ENCODE results near the gene CELA2B.

CELA2B gene

GRCh38 chr1:15526490-15527339, 50.8 kb downstream of the CELA2B start, which contains the start of gene DNAJC16:
Gene DNAJC16 (plus strand): TSS chr1:15526848. CDS start chr1:15529106, 2,258 bp downstream.
- peak; percentile 100 for DNase-seq

DNA sequence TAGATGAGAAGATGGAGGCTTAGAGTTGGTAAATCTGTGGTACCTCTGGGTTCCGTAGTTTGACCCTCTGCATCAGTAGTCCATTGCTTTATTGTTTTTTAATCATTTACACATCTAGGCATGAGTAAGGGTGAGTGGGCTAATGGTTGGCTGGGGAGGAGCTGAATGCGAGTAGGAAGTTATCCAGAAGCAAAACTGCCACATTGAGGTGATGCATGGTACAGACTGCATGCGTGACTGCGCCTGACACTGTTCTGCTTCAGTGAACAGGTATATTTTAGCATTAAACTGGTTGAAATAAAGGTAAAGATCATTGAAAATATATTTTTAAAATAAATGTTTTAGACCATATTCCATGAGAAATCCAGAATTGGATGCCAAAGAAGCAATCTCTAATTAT, 55.1 kb downstream of the CELA2B start:
- DNase-seq = no peak

GRCh38 chr1:15531682-15532081, 55.8 kb downstream of the CELA2B start:
- no peak for DNase-seq

DNA sequence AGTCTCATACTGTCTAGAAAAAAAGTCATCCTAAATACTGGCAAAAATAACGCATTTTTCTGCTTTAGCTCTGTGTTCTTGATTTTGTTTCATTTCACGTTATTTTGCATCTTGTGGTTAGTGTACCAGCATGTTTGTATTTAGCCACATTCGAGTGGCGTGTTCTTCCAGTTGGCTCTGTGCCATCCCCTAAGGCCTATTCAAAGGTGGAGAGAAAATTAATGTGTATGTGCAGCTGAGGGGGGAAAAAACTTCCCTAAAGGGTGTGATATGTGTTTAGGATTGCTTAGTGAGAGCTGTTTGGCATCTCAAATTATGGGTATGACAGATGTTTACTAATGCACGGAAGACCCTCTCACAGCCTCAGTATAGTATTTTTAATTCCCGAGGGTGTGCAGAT, 62.9 kb downstream of the CELA2B start:
- DNase-seq = no peak

DNA sequence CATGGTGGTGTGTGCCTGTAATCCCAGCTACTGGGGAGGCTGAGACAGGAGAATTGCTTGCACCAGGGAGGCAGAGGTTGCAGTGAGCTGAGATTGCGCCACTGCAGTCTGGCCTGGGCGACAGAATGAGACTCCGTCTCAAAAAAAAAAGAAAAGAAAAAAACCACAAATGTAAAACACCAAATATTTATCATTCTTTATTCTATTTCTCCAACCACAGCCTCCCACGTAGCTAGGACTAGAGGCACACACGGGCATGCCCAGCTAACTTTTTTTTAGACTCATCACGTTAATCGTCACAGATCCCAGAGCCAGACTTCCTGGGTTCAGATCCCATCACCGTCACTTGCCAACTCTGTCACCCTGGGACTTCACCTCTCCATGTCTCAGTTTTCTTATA, 64.3 kb downstream of the CELA2B start:
- DNase-seq = peak; percentile 57
